A673 (cell line): ENCODE measurements around the gene WNT8B.

Source experiments
- EZH2 ChIP-seq: fragments of 200-600 bp; sonication (generic); IDR thresholded peaks from 2 replicates; pipeline ENCODE4 v1.6.1; 2017; ENCODE audit warnings: borderline replicate concordance, low read depth, mild to moderate bottlenecking, mixed read lengths, antibody characterized with exemption, low read length; ENCODE audit not compliant: poor library complexity, severe bottlenecking
- TF ChIP-seq, protein P1 (sequence below): fragments of 300-800, 200-600 bp; sonication (generic); conservative IDR thresholded peaks from 2 replicates; pipeline ENCODE4 v1.5.1; 2017; ENCODE audit warnings: low read depth, mild to moderate bottlenecking, antibody characterized with exemption, low read length, moderate library complexity, mixed read lengths

DNA sequence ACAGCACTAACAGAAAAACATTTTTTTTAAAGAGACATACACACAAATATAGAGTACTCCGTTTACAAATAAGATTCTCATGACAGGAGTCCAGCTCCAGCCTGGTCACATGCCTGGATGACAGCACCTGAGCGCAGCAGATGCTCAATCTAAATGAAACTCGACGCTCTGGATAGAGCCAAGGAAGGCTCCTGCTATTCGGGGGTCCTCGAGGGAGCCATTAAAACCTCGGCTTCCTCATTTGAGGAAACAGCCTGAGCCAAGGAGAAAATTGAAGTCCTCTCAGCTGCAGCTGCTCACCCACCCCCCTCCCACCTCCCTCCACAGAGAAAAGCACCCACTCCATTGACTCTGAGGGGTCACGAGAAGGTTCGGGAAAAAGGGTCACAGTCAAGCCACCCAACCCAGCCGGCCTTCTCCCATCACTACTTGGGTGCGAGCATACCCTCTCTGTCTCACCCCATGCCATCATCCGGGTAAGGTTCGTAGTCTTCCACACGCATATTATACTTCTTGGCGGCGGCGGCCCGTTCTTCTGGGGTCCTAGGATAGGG lies 66.2 kb downstream of the WNT8B start:
- TF ChIP-seq EZH2 = no peak
- TF ChIP-seq, protein P1, sequence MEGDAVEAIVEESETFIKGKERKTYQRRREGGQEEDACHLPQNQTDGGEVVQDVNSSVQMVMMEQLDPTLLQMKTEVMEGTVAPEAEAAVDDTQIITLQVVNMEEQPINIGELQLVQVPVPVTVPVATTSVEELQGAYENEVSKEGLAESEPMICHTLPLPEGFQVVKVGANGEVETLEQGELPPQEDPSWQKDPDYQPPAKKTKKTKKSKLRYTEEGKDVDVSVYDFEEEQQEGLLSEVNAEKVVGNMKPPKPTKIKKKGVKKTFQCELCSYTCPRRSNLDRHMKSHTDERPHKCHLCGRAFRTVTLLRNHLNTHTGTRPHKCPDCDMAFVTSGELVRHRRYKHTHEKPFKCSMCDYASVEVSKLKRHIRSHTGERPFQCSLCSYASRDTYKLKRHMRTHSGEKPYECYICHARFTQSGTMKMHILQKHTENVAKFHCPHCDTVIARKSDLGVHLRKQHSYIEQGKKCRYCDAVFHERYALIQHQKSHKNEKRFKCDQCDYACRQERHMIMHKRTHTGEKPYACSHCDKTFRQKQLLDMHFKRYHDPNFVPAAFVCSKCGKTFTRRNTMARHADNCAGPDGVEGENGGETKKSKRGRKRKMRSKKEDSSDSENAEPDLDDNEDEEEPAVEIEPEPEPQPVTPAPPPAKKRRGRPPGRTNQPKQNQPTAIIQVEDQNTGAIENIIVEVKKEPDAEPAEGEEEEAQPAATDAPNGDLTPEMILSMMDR = no peak
